ENCODE measurements around the gene TMOD4.

The TMOD4 gene

GRCh38 chr1:151142411-151143056, 33.2 kb downstream of the TMOD4 start:
- DNase-seq, result no peak

- no peak for DNase-seq
Observed at GRCh38 chr1:151137789-151138188, 38.0 kb downstream of the TMOD4 start.

- no peak for DNase-seq
Observed at GRCh38 chr1:151135433-151136385, 40.1 kb downstream of the TMOD4 start.

GRCh38 chr1:151134991-151135390, 40.8 kb downstream of the TMOD4 start:
- no peak for DNase-seq

GRCh38 chr1:151134396-151134795, 41.4 kb downstream of the TMOD4 start:
- no peak for DNase-seq

DNA sequence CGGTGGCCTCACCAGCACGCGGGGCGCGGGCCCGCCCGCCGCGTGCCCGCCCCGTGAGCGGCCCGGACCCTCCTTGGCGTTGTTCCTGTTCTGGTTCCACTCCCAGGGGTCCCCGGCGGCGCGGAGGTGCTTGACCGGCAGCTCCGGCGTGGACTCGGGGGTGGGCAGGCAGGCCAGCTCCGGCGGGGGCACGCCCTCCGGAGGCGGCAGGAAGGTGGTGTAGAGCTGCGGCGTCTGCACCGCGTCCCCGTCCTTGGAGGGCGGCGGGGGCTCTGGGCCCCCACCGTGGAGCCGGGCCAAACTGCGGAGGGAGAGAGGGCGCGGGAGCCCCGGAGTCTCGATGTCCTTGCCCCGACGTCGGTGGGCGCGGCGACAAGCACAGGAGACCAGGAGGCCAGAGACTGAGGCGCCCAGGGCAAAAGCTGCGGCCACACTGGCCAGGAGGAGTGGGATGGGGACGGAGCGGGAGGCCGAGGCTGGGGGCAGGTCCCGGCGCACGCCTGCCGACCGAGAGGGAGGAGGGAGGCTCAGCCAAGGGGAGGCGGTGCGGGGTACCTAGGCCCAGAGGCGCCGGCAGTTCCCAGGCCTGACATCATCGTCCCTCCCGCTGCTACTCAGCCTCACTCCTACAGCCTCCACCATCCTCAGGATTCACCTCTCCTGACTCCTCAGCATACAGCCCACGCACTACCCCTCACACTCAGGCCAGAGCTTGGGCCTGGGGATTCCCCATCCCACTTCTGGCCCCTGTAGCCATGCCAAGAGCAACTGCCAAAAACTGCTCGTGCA, 42.6 kb downstream of the TMOD4 start:
- DNase-seq, result no peak

- DNase-seq, result no peak
Observed at GRCh38 chr1:151132335-151133017, 43.3 kb downstream of the TMOD4 start.

GRCh38 chr1:151131701-151132334, 44.0 kb downstream of the TMOD4 start:
- DNase-seq, result no peak

- no peak for DNase-seq
Observed at GRCh38 chr1:151130987-151131586, 44.7 kb downstream of the TMOD4 start.

DNA sequence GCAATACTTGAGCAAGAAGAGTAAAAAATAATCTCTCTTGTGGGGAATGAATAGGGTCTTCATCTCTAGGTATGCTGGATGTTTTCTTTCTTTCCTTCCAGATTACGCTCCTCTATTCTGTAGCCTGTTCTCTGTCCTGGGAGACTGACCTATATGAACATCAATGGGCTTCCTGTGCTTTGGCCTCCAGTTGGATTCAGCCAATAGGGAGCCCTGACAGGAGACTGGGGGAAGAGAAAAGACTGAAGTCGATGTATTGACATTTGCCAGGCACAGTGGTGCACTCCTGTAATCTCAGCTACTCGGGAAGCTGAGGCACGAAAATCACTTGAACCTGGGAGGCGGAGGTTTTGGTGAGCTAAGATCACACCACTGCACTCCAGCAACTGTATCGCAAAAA, 47.0 kb downstream of the TMOD4 start:
- DNase-seq, result no peak

DNA sequence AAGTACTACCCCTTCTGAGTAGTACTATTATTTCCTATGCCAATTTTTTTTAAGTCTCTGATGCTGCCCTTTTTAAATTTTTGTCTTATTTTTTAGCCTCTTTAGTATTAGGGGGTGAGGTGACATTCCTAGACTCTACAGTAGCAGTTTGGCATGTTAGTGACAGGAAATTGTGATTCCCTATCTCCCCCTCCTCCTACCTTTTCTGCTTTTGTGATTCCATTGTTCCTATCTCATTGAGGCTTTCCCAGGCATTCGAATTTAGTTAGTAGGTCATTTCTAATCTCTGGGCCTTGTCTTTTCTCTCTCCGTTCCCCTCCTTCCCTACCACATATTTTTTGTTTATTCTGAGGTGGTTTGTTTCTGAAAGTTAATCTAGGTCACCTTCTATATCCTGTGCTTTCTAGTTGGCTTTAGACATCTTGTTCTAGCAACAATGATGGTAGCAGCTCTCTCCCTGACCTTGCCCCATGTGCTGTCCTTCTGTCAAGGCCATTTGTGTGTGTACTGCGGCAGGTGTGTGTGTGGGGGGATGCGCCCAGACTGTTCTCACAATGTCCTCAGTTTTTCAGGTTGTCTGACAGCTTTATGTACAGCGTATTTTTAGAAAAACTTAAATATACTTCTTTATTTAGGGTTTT, 50.9 kb downstream of the TMOD4 start:
- DNase-seq, result no peak

Data from NCI-H524 treated with DMSO at 0.1 percent for 48 hours (cell line).